Measurements from ENCODE around the gene CEBPA.

Gene CEBPA

GRCh38 chr19:33343301-33343700, 41.0 kb upstream of the CEBPA start:
- Histone ChIP-seq H3K36me3 (ENCODE audit: control insufficient read depth in 2 of 2, insufficient read depth in 2 of 2, low read length in 2 of 2) (no peaks in the 10 kb centered on the region), H3K4me1 (ENCODE audit: control insufficient read depth, insufficient read depth, low read length) (no peaks in the 10 kb centered on the region), H3K9me3 (ENCODE audit: control insufficient read depth in 2 of 2, low read length in 2 of 2) (no peaks in the 10 kb centered on the region), H3K27ac (ENCODE audit: low read length) (no peak overlapping the region), H3K9ac (ENCODE audit: low read length in 2 of 2) (no peak overlapping the region), H3K4me3 (ENCODE audit: low read length in 2 of 2) (no peak overlapping the region), H3K27me3 (ENCODE audit: control insufficient read depth in 1 of 2, insufficient read depth in 2 of 2, low read length in 2 of 2) (peaks cover 2 to 3% of the 10 kb centered on the region in 2 donors)

GRCh38 chr19:33340991-33341390, 38.7 kb upstream of the CEBPA start:
- Histone ChIP-seq H3K9me3 (ENCODE audit: control insufficient read depth in 2 of 2, low read length in 2 of 2) (no peaks in the 10 kb centered on the region), H3K36me3 (ENCODE audit: control insufficient read depth in 2 of 2, insufficient read depth in 2 of 2, low read length in 2 of 2) (no peaks in the 10 kb centered on the region), H3K4me3 (ENCODE audit: low read length in 2 of 2) (no peak overlapping the region), H3K4me1 (ENCODE audit: control insufficient read depth, insufficient read depth, low read length) (no peaks in the 10 kb centered on the region), H3K9ac (ENCODE audit: low read length in 2 of 2) (no peak overlapping the region), H3K27ac (ENCODE audit: low read length) (no peak overlapping the region), H3K27me3 (ENCODE audit: control insufficient read depth in 1 of 2, insufficient read depth in 2 of 2, low read length in 2 of 2) (no peaks in the 10 kb centered on the region)

- Histone ChIP-seq H3K9me3 (ENCODE audit: control insufficient read depth in 2 of 2, low read length in 2 of 2) (no peaks in the 10 kb centered on the region), H3K36me3 (ENCODE audit: control insufficient read depth in 2 of 2, insufficient read depth in 2 of 2, low read length in 2 of 2) (no peaks in the 10 kb centered on the region), H3K27me3 (ENCODE audit: control insufficient read depth in 1 of 2, insufficient read depth in 2 of 2, low read length in 2 of 2) (no peaks in the 10 kb centered on the region), H3K27ac (ENCODE audit: low read length) (no peak overlapping the region), H3K4me1 (ENCODE audit: control insufficient read depth, insufficient read depth, low read length) (no peaks in the 10 kb centered on the region), H3K9ac (ENCODE audit: low read length in 2 of 2) (no peak overlapping the region), H3K4me3 (ENCODE audit: low read length in 2 of 2) (no peak overlapping the region)
Observed at GRCh38 chr19:33339016-33339984, 37.0 kb upstream of the CEBPA start.

GRCh38 chr19:33335446-33335845, 33.1 kb upstream of the CEBPA start:
- Histone ChIP-seq H3K27ac (ENCODE audit: low read length) (no peak overlapping the region), H3K9me3 (ENCODE audit: control insufficient read depth in 2 of 2, low read length in 2 of 2) (no peaks in the 10 kb centered on the region), H3K27me3 (ENCODE audit: control insufficient read depth in 1 of 2, insufficient read depth in 2 of 2, low read length in 2 of 2) (no peaks in the 10 kb centered on the region), H3K9ac (ENCODE audit: low read length in 2 of 2) (no peak overlapping the region), H3K36me3 (ENCODE audit: control insufficient read depth in 2 of 2, insufficient read depth in 2 of 2, low read length in 2 of 2) (no peaks in the 10 kb centered on the region), H3K4me1 (ENCODE audit: control insufficient read depth, insufficient read depth, low read length) (no peaks in the 10 kb centered on the region), H3K4me3 (ENCODE audit: low read length in 2 of 2) (no peak overlapping the region)

- H3K9ac ChIP-seq (ENCODE audit: low read length in 2 of 2): no peak overlapping the region
- H3K9me3 ChIP-seq (ENCODE audit: control insufficient read depth in 2 of 2, low read length in 2 of 2): no peaks in the 10 kb centered on the region
Observed at GRCh38 chr19:33334271-33334670, 31.9 kb upstream of the CEBPA start.

GRCh38 chr19:33333642-33334041, 31.3 kb upstream of the CEBPA start:
- no peaks in the 10 kb centered on the region for H3K27me3 ChIP-seq (ENCODE audit: control insufficient read depth in 1 of 2, insufficient read depth in 2 of 2, low read length in 2 of 2)

More at GRCh38 chr19:33334271-33334670, 31.9 kb upstream of the CEBPA start:
- Histone ChIP-seq H3K4me1 (ENCODE audit: control insufficient read depth, insufficient read depth, low read length) (no peaks in the 10 kb centered on the region), H3K36me3 (ENCODE audit: control insufficient read depth in 2 of 2, insufficient read depth in 2 of 2, low read length in 2 of 2) (no peaks in the 10 kb centered on the region), H3K27ac (ENCODE audit: low read length) (no peak overlapping the region), H3K4me3 (ENCODE audit: low read length in 2 of 2) (no peak overlapping the region), H3K27me3 (ENCODE audit: control insufficient read depth in 1 of 2, insufficient read depth in 2 of 2, low read length in 2 of 2) (no peaks in the 10 kb centered on the region)

GRCh38 chr19:33333151-33333550, 30.8 kb upstream of the CEBPA start:
- Histone ChIP-seq H3K36me3 (ENCODE audit: control insufficient read depth in 2 of 2, insufficient read depth in 2 of 2, low read length in 2 of 2) (no peaks in the 10 kb centered on the region), H3K27ac (ENCODE audit: low read length) (no peak overlapping the region), H3K4me1 (ENCODE audit: control insufficient read depth, insufficient read depth, low read length) (no peaks in the 10 kb centered on the region), H3K9ac (ENCODE audit: low read length in 2 of 2) (no peak overlapping the region), H3K27me3 (ENCODE audit: control insufficient read depth in 1 of 2, insufficient read depth in 2 of 2, low read length in 2 of 2) (no peaks in the 10 kb centered on the region), H3K9me3 (ENCODE audit: control insufficient read depth in 2 of 2, low read length in 2 of 2) (no peaks in the 10 kb centered on the region), H3K4me3 (ENCODE audit: low read length in 2 of 2) (no peak overlapping the region)

More at GRCh38 chr19:33333642-33334041, 31.3 kb upstream of the CEBPA start:
- Histone ChIP-seq H3K9me3 (ENCODE audit: control insufficient read depth in 2 of 2, low read length in 2 of 2) (no peaks in the 10 kb centered on the region), H3K9ac (ENCODE audit: low read length in 2 of 2) (no peak overlapping the region), H3K4me1 (ENCODE audit: control insufficient read depth, insufficient read depth, low read length) (no peaks in the 10 kb centered on the region), H3K27ac (ENCODE audit: low read length) (no peak overlapping the region), H3K36me3 (ENCODE audit: control insufficient read depth in 2 of 2, insufficient read depth in 2 of 2, low read length in 2 of 2) (no peaks in the 10 kb centered on the region), H3K4me3 (ENCODE audit: low read length in 2 of 2) (no peak overlapping the region)

GRCh38 chr19:33332248-33332647, 29.9 kb upstream of the CEBPA start:
- Histone ChIP-seq H3K36me3 (ENCODE audit: control insufficient read depth in 2 of 2, insufficient read depth in 2 of 2, low read length in 2 of 2) (no peaks in the 10 kb centered on the region), H3K4me3 (ENCODE audit: low read length in 2 of 2) (no peak overlapping the region), H3K27ac (ENCODE audit: low read length) (no peak overlapping the region), H3K9ac (ENCODE audit: low read length in 2 of 2) (no peak overlapping the region), H3K27me3 (ENCODE audit: control insufficient read depth in 1 of 2, insufficient read depth in 2 of 2, low read length in 2 of 2) (no peaks in the 10 kb centered on the region), H3K4me1 (ENCODE audit: control insufficient read depth, insufficient read depth, low read length) (no peaks in the 10 kb centered on the region), H3K9me3 (ENCODE audit: control insufficient read depth in 2 of 2, low read length in 2 of 2) (no peaks in the 10 kb centered on the region)

- Histone ChIP-seq H3K9ac (ENCODE audit: low read length in 2 of 2) (no peak overlapping the region), H3K27ac (ENCODE audit: low read length) (no peak overlapping the region), H3K27me3 (ENCODE audit: control insufficient read depth in 1 of 2, insufficient read depth in 2 of 2, low read length in 2 of 2) (no peaks in the 10 kb centered on the region), H3K4me1 (ENCODE audit: control insufficient read depth, insufficient read depth, low read length) (no peaks in the 10 kb centered on the region), H3K9me3 (ENCODE audit: control insufficient read depth in 2 of 2, low read length in 2 of 2) (peaks cover 0 to 7% of the 10 kb centered on the region in 2 donors), H3K4me3 (ENCODE audit: low read length in 2 of 2) (no peak overlapping the region), H3K36me3 (ENCODE audit: control insufficient read depth in 2 of 2, insufficient read depth in 2 of 2, low read length in 2 of 2) (no peaks in the 10 kb centered on the region)
Observed at GRCh38 chr19:33329736-33330135, 27.4 kb upstream of the CEBPA start.

GRCh38 chr19:33329060-33329459, 26.7 kb upstream of the CEBPA start:
- Histone ChIP-seq H3K27ac (ENCODE audit: low read length) (no peak overlapping the region), H3K9ac (ENCODE audit: low read length in 2 of 2) (no peak overlapping the region), H3K9me3 (ENCODE audit: control insufficient read depth in 2 of 2, low read length in 2 of 2) (peaks cover 0 to 7% of the 10 kb centered on the region in 2 donors), H3K27me3 (ENCODE audit: control insufficient read depth in 1 of 2, insufficient read depth in 2 of 2, low read length in 2 of 2) (no peaks in the 10 kb centered on the region), H3K36me3 (ENCODE audit: control insufficient read depth in 2 of 2, insufficient read depth in 2 of 2, low read length in 2 of 2) (no peaks in the 10 kb centered on the region), H3K4me1 (ENCODE audit: control insufficient read depth, insufficient read depth, low read length) (no peaks in the 10 kb centered on the region), H3K4me3 (ENCODE audit: low read length in 2 of 2) (no peak overlapping the region)

- H3K4me1 ChIP-seq (ENCODE audit: control insufficient read depth, insufficient read depth, low read length): no peaks in the 10 kb centered on the region
- no peaks in the 10 kb centered on the region for H3K36me3 ChIP-seq (ENCODE audit: control insufficient read depth in 2 of 2, insufficient read depth in 2 of 2, low read length in 2 of 2)
- no peak overlapping the region for H3K9ac ChIP-seq (ENCODE audit: low read length in 2 of 2)
- no peak overlapping the region for H3K27ac ChIP-seq (ENCODE audit: low read length)
- H3K9me3 ChIP-seq (ENCODE audit: control insufficient read depth in 2 of 2, low read length in 2 of 2): peaks cover 0 to 12% of the 10 kb centered on the region in 2 donors
- H3K27me3 ChIP-seq (ENCODE audit: control insufficient read depth in 1 of 2, insufficient read depth in 2 of 2, low read length in 2 of 2): no peaks in the 10 kb centered on the region
- no peak overlapping the region for H3K4me3 ChIP-seq (ENCODE audit: low read length in 2 of 2)
Observed at GRCh38 chr19:33325920-33326319, 23.6 kb upstream of the CEBPA start.
